A673 (cell line): ENCODE data around the gene FBP2.

Experiments
- CTCF ChIP-seq: fragments of 300-800, 200-600 bp; sonication (generic); conservative IDR thresholded peaks from 2 replicates; pipeline ENCODE4 v1.5.1; 2017; ENCODE audit warnings: low read depth, mild to moderate bottlenecking, antibody characterized with exemption, low read length, moderate library complexity, mixed read lengths
- EZH2 ChIP-seq: fragments of 200-600 bp; sonication (generic); IDR thresholded peaks from 2 replicates; pipeline ENCODE4 v1.6.1; 2017; ENCODE audit warnings: borderline replicate concordance, low read depth, mild to moderate bottlenecking, mixed read lengths, antibody characterized with exemption, low read length; ENCODE audit not compliant: poor library complexity, severe bottlenecking

- TF ChIP-seq CTCF, result no peak
- TF ChIP-seq EZH2, result no peak
Measured at GRCh38 chr9:94568250-94568889, 25.3 kb downstream of the FBP2 start.
